Measurements from ENCODE around the gene COL23A1.

- TF ChIP-seq CTCF (IDR thresholded peaks at IDR 0.05; ENCODE audit: low read length) = no peak
- no peak for TF ChIP-seq EZH2phosphoT487 (IDR thresholded peaks at IDR 0.05; ENCODE audit: low read length)
Observed at GRCh38 chr5:178505639-178506407, 84.4 kb downstream of the COL23A1 start.

All from MM.1S (cell line).